Measurements from ENCODE around the gene SPDEF. TPM values are rescaled to one million over a fixed set of nuclear protein-coding genes. Genes with fewer than 3 reads are reported as not detected.

Gene SPDEF
- total RNA-seq, 1 experiment from 2014 or later = not detected

GRCh38 chr6:34556493-34556892, 364 bp upstream of the SPDEF start:
- Histone ChIP-seq H3K27me3 (no peaks in the 10 kb centered on the region), H3K9me3 (no peaks in the 10 kb centered on the region), H3K4me3 (no peak overlapping the region), H3K36me3 (no peaks in the 10 kb centered on the region)
- DNase-seq = no peak

GRCh38 chr6:34555328-34555727, 801 bp downstream of the SPDEF start:
- Histone ChIP-seq H3K36me3 (no peaks in the 10 kb centered on the region), H3K27me3 (no peaks in the 10 kb centered on the region), H3K9me3 (no peaks in the 10 kb centered on the region), H3K4me3 (no peak overlapping the region)
- DNase-seq = no peak

GRCh38 chr6:34555007-34555322, 1.2 kb downstream of the SPDEF start:
- Histone ChIP-seq H3K27me3 (no peaks in the 10 kb centered on the region), H3K36me3 (no peaks in the 10 kb centered on the region), H3K9me3 (no peaks in the 10 kb centered on the region), H3K4me3 (no peak overlapping the region)
- no peak for DNase-seq

GRCh38 chr6:34554291-34555006, 1.7 kb downstream of the SPDEF start:
- no peak overlapping the region for H3K4me3 ChIP-seq
- no peaks in the 10 kb centered on the region for H3K36me3 ChIP-seq
- no peaks in the 10 kb centered on the region for H3K9me3 ChIP-seq
- no peaks in the 10 kb centered on the region for H3K27me3 ChIP-seq
- no peak for DNase-seq

GRCh38 chr6:34553750-34554149, 2.4 kb downstream of the SPDEF start:
- H3K36me3 ChIP-seq = no peaks in the 10 kb centered on the region
- no peaks in the 10 kb centered on the region for H3K9me3 ChIP-seq
- H3K4me3 ChIP-seq = no peak overlapping the region
- DNase-seq = no peak
- no peaks in the 10 kb centered on the region for H3K27me3 ChIP-seq

GRCh38 chr6:34553146-34553545, 3.0 kb downstream of the SPDEF start:
- DNase-seq = no peak
- H3K36me3 ChIP-seq = no peaks in the 10 kb centered on the region
- no peak overlapping the region for H3K4me3 ChIP-seq
- no peaks in the 10 kb centered on the region for H3K27me3 ChIP-seq
- no peaks in the 10 kb centered on the region for H3K9me3 ChIP-seq

- H3K27me3 ChIP-seq = no peaks in the 10 kb centered on the region
- H3K36me3 ChIP-seq = no peaks in the 10 kb centered on the region
- no peaks in the 10 kb centered on the region for H3K9me3 ChIP-seq
- no peak for DNase-seq
- no peak overlapping the region for H3K4me3 ChIP-seq
These were observed 3.5 kb downstream of the SPDEF start for GRCh38 chr6:34552620-34553019.

- H3K36me3 ChIP-seq = no peaks in the 10 kb centered on the region
- no peak overlapping the region for H3K4me3 ChIP-seq
- no peak for DNase-seq
- H3K27me3 ChIP-seq = no peaks in the 10 kb centered on the region
- no peaks in the 10 kb centered on the region for H3K9me3 ChIP-seq
These were observed 4.4 kb downstream of the SPDEF start for GRCh38 chr6:34551720-34552119.

GRCh38 chr6:34549804-34550202, 6.3 kb downstream of the SPDEF start:
- H3K9me3 ChIP-seq = no peaks in the 10 kb centered on the region
- DNase-seq = no peak
- H3K36me3 ChIP-seq = no peaks in the 10 kb centered on the region
- H3K27me3 ChIP-seq = no peaks in the 10 kb centered on the region
- no peak overlapping the region for H3K4me3 ChIP-seq

- H3K4me3 ChIP-seq = no peak overlapping the region
- DNase-seq = no peak
- H3K36me3 ChIP-seq = no peaks in the 10 kb centered on the region
- H3K27me3 ChIP-seq = no peaks in the 10 kb centered on the region
- H3K9me3 ChIP-seq = no peaks in the 10 kb centered on the region
These were observed 6.9 kb downstream of the SPDEF start for GRCh38 chr6:34549026-34549803.

- no peak for DNase-seq
These were observed 8.2 kb downstream of the SPDEF start for GRCh38 chr6:34547701-34548644.

GRCh38 chr6:34546551-34547321, 9.4 kb downstream of the SPDEF start:
- DNase-seq = peak; percentile 62

More at GRCh38 chr6:34547701-34548644, 8.2 kb downstream of the SPDEF start:
- H3K9me3 ChIP-seq = no peaks in the 10 kb centered on the region
- no peaks in the 10 kb centered on the region for H3K27me3 ChIP-seq
- H3K36me3 ChIP-seq = no peaks in the 10 kb centered on the region
- H3K4me3 ChIP-seq = no peak overlapping the region

GRCh38 chr6:34544776-34545471, 11.2 kb downstream of the SPDEF start:
- Histone ChIP-seq H3K4me3 (no peak overlapping the region), H3K27me3 (no peaks in the 10 kb centered on the region), H3K9me3 (no peaks in the 10 kb centered on the region), H3K36me3 (no peaks in the 10 kb centered on the region)
- no peak for DNase-seq

More at GRCh38 chr6:34546551-34547321, 9.4 kb downstream of the SPDEF start:
- H3K9me3 ChIP-seq = no peaks in the 10 kb centered on the region
- no peaks in the 10 kb centered on the region for H3K36me3 ChIP-seq
- no peak overlapping the region for H3K4me3 ChIP-seq
- H3K27me3 ChIP-seq = no peaks in the 10 kb centered on the region

GRCh38 chr6:34544052-34544604, 12.0 kb downstream of the SPDEF start:
- Histone ChIP-seq H3K36me3 (no peaks in the 10 kb centered on the region), H3K4me3 (no peak overlapping the region), H3K27me3 (no peaks in the 10 kb centered on the region), H3K9me3 (no peaks in the 10 kb centered on the region)
- DNase-seq = no peak

- H3K27me3 ChIP-seq = no peaks in the 10 kb centered on the region
- no peaks in the 10 kb centered on the region for H3K36me3 ChIP-seq
- no peaks in the 10 kb centered on the region for H3K9me3 ChIP-seq
- peak; percentile 66 for DNase-seq
- H3K4me3 ChIP-seq = no peak overlapping the region
These were observed 12.7 kb downstream of the SPDEF start for GRCh38 chr6:34543421-34543820.

- no peak for DNase-seq
- H3K36me3 ChIP-seq = no peaks in the 10 kb centered on the region
- no peaks in the 10 kb centered on the region for H3K27me3 ChIP-seq
- H3K9me3 ChIP-seq = no peaks in the 10 kb centered on the region
- H3K4me3 ChIP-seq = no peak overlapping the region
These were observed 15.3 kb downstream of the SPDEF start for GRCh38 chr6:34540841-34541240.

Measured in MG63 (cell line).